GM18861 (cell line): ENCODE data around the gene IL25.
"Not testable (repeated sequence)": the region's sequence is repeated elsewhere in the genome, so short reads cannot be mapped to it uniquely, and the experiment has no call there.

ENCODE experiments used
- ATAC-seq: cut with Tn5 transposase; IDR thresholded peaks from one replicate; pipeline ENCODE4 v1.9.1; 2021; ENCODE audit not compliant: unreplicated experiment

IL25 gene

DNA sequence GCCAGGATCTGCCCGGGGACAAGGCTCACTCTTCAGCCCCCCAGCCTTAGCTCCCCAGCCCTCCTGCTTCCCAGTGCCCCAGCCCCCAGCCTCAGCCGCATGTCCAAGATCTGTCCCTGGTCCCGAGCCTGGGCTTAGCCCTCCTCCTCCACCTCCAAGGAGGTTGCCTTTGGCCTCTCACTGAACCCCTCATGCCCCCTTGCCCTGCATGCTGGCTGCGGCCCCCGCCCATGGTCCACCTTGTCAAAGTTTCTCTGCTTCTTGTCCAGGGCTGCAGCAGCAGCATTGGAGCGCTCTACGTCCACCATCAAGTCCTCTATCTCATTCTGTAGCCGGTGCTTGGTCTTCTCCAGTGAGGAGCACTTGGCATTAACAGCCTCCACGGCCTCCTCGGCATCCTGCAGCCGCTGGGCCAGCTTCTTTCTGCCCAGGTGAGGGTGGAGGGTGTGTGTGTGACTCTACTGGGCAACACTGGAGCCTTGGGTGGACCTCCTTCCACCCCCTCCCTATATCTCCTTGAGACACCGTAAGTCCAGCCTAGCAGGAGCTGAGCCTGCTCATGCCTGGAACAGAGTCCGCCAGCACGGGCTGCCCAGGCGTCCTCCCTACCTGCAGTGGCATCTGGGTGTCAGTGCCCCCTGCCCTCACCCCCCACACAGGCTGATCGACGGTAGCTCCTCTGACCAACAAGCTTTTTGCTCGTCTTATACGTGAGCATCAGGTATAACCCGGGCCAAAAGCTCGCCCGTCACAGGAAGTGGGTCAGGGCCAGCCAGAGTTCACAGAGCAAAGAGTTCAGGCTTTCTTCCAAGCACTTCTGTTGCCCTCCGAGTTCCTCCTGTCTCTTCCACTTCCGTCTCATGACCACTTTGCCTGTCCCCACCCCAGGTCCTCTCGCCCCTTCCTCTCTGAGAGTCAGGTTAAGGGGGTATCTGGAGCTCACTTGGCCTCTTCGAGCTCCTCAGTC is 15.6 kb downstream of the IL25 start:
- ATAC-seq, result no peak

DNA sequence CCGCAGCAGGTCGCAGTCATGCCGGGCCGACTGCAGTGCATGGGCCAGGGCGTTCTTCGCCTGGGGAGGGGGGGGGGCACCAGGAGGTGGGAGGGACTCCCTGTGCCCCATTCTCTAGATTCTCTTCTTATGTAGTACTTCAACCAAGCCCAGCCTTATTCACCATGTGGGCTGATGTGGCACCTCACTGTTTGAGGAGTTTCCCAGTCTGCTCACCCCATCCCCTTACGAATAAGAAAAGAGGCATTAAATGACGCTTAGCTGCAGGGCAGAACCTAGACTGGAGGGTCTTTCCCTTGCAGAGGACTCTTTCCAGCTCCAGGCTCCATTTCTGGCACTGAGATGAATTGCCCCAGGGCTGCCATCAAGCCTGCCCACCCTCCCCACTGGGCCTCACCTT is 16.4 kb downstream of the IL25 start:
- ATAC-seq, result no peak

DNA sequence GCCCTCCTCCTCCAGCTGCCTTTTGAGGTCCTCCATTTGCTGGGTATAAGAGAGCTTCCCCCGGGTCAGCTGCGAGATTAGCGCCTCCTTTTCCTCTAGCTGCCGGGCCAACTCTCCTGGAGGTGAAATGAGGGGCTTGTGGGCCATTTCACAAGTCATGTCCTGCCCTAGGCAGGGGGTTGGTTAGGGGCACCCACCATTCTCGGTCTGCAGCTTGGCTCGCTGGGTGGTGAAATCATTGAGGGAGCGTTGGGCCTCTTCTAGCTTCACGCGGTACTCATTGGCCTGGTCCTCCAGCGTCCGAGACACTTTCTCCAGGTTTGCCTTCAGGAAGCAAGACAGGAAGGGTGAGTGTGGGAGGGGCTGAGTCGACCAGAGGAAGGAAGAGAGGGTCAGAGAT is 16.8 kb downstream of the IL25 start:
- ATAC-seq, result no peak

DNA sequence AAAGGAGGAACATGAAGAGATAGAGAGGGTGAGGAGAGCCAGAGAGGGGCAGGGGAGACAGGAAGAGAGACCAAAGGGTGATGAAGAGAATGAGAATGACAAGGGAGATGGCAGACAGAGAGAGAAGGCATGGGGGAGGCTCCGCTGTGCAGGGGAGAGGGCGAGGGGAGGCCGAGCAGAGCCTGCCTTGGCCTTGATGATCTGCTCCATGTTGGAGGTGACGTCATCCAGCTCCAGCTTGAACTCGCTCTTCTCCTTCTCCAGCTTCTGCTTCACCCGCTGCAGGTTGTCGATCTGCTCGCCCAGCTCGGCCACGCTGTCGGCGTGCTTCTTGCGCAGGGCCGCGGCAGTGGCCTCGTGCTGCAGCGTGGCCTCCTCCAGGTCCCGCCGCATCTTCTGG is 17.3 kb downstream of the IL25 start:
- not testable (repeated sequence) for ATAC-seq

DNA sequence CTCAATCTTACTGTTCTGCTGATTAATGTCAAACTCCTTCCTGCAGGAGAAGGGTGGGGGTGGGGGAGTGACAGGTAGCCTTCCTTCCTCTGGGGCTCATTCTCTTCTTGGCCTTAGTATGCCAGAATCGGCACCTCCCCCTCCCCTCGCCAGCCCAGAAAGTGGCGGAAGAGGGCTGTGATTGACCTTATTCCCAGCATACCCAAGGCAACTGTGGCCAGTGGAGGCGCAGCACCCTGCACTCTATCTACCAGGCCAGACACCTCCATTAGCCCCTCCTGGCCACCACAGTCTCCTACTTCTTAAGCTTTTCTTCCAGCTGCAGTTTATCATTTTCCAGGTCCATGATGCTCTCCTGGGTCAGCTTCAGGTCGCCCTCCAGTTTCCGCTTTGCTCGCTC is 20.0 kb downstream of the IL25 start:
- no peak for ATAC-seq

DNA sequence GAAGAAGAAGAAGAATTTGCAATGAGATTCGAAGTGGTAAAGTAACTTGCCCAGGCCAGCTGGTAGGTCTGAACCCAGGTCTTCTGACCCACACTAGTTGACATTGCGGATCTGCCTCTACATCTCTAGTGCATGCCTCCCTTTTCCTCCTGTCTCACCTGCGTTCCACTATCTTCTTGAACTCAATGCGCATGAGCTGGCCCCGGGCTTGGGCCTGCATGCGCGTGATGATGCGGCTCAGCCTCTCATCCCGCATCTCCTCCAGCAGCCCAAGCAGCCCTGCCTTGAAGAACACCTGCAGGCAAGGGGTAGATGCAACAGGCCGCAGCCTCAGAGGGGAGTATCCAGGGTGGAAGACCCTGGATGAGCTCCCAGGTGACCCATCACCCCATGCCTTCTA is 23.5 kb downstream of the IL25 start:
- no peak for ATAC-seq

DNA sequence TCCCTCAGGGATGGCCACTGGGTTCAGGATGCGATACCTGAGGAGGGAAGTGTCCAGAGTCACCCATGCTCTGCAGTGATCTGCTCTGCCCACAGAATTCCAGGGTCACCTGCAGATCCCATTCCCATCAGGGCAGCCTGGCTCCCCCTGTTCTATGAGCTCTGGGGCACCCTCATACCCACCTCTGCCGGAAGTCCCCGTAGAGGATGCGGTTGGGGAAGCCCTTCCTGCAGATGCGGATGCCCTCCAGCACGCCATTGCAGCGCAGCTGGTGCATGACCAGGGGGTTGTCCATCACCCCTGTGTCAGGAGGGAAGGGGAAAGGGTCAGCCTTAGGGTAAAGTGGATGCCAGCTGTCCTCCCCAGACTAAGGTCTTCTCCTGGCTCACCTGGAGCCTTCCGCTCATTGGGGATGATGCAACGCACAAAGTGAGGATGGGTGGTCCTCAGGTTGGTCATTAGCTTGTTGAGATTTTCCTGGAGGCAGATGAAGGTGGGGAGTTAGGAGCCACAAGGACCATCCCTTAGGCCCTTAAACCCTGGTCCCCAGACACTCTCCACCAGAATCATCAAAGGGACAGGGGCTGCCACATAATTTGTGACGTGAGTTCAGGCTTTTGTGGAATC is 24.3 kb downstream of the IL25 start:
- ATAC-seq, result no peak

DNA sequence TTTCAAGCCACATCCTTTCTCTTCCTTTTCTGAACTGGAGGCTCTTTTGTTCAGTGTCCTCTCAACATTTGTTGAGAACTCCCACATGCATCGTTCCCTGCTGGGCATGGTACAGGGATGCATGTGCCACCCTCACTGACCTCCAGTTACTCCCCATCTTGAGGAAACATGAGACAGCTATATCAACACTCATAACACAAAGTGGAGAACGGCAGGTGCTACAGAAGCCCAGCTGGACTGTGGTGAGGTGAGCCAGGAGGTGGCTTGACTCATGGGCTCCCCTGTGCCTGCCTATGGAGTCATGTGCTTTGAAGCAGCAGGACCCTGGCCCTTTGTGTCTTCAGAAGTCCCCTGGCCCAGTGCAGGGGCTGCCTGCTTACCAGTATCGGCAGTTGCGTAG is 25.7 kb downstream of the IL25 start:
- no peak for ATAC-seq

DNA sequence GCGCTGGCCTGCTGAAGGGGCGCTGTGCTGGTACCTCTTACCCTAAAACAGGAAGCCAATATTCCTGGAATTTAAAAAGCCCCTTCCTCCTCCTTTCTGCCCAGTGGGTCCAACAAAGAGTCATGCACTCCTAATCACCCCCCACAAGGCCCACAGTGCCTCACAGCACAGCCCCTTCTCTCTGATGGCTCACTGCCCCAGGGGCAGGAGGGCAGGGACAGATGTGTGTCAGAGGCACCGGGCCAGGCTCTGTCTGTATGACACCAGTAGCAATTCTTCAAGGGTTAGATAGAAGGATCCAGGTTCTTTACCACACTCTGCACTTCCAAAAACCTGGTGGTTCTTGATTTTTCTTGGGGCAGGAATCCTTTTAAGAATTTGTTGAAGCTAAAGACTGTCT is 26.5 kb downstream of the IL25 start:
- ATAC-seq, result no peak

DNA sequence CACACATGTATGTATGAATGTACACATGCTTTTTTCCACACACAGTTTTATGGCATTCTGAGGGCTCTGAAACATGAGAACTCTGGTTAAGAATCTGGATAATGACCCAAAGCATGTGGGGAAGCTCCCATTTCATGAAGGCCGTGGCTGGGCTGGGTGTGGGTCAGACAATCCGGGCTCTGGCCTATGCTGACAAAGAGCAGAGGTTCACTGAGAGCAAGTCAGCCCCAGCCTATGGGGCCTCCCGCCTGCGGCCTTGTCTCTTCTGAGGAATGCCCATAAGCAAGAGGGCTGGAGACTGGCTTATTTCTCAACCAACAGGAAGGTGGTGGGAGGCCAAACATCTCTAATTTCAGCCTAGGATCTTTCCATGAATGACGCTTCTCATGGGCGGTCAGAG is 27.0 kb downstream of the IL25 start:
- no peak for ATAC-seq

DNA sequence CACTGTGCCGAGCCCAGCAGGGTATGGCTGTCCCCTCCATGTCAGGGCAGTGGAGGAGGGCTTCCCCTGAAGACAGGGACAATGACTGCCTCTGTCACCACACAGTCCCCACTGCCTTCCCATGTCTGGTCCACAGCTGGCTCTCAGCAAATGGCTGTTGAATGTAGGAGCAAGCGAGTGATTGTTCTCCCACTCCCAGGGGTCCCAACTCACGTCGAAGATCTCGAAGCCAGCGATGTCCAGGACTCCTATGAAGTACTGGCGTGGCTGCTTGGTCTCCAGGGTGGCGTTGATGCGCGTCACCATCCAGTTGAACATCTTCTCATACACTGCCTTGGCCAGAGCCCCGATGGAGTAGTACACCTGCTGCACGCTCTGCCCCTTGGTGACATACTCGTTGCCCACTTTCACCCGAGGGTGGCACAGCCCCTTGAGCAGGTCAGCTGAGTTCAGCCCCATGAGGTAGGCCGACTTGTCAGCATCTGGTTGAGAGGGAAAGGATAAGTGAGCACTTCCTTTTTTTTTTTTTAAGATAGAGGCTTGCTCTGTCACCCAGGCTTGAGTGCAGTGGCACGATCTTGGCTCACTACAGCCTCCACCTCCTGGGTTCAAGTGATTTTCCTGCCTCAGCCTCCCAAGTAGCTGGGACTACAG is 28.0 kb downstream of the IL25 start:
- not testable (repeated sequence) for ATAC-seq

DNA sequence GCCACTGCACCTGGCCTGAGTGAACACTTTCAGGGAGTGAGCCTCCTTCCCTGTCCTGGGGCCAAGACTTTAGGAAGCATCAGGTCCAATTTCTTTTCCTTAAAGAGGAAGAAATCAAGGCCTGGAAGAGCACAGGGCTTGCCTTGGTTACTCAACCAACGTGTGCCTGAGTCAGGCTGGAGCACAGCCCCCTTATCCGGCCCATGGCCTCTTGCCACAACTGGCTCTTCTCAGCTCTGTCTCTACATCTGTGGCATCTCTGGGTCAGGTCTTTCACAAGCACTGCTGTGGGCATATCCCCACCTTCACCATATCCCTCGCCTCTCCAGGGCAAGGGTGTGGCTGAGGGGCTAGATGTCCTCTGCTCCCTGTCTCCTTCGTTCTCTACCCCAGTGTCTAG is 28.7 kb downstream of the IL25 start:
- ATAC-seq, result no peak

DNA sequence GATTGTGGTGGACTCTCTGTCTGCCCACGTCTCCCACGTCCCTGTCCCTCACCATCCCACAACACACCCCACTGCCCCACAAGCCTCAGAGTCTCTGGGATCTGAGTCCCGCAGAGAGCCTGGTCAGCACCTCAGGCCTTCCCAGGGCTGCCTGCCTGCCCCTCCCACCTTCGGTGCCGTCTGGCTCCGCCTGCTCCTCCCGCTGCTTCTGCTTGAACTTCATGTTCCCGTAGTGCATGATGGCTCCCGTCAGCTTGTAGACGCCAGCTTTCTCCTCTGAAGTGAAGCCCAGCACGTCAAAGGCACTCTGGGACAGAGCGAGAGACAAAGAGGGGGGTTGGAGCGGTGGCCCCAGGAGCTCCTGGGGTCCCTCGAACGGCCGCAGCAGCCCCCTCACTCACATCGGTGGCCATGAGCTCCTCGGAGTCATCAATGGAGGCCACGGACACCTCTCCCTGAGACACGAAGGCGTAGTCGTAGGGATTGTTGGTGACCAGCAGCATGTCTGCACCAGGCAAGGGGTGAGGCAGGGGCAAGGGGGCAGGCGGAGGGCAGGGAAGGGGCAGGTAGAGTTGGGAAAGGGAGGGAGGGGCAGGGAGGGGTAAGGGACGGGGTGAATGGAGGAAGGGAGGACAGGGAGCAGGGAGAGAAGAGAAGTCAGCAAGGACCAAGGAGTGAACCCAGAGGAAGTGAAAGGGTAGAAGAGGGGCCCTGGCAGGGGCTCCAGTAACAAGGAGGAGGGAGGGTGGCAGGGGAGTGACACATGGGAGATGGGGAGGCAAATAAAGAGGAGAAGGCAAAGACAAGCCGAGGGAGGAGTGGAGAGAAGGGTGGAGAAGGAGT is 29.9 kb downstream of the IL25 start:
- ATAC-seq, result no peak

DNA sequence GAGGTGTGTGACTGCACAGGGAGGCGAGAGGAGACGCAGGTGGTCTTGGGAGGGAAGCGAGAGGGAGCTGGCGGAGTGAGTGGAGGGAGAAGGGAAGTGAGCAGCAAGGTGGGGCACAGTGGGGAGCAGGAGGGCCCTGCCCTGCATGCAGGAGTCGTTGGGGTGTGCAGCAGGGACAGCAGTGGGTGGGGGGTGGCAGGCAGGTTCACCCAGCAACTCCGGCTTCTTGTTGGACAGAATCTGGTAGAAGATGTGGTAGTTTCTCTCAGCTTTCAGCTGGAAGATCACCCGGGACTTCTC is 30.5 kb downstream of the IL25 start:
- ATAC-seq, result no peak

DNA sequence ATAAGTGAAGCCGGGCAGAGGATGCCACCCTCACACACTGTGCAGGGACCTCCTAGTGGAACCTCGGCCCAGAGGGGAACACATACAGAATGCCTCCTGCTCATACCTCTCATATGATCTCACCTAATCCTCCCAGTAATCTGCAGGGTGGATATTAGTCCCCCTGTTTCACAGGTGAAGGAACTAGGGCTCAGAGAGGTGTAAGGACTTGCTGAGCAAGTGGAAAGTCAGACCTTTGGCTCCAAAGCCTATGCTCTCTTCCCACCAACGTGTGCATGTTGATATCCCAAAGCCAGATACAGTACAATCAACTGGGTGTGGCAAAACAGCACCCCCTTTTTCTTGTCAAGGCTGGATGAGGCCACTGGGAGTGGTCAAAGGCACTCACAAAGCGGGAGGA is 31.3 kb downstream of the IL25 start:
- ATAC-seq, result no peak

DNA sequence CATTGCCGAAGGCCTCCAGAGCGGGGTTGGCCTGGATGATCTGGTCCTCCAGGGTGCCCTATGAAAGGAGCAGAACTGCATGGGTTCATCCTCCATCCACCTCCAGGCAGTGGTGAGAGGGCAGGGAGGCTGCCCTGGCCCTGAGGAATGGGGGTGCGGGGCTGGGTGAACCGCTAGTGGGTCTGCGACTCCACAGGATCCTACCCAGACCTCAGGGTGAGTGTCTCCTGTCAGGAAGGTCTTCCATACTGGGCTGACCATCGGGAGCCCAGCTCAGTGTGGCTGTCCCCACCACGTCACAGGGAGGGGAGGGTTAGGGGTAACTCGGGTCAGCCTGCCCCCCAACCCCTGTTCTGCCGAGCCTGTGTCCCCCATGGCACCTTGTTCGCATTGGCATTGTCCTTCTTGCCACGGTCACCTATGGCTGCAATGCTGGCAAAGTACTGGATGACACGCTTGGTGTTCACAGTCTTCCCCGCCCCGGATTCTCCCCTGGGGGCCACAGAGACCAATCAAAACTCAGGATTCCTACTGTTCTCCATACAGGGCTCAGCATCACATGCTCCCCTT is 31.8 kb downstream of the IL25 start:
- ATAC-seq, result no peak

DNA sequence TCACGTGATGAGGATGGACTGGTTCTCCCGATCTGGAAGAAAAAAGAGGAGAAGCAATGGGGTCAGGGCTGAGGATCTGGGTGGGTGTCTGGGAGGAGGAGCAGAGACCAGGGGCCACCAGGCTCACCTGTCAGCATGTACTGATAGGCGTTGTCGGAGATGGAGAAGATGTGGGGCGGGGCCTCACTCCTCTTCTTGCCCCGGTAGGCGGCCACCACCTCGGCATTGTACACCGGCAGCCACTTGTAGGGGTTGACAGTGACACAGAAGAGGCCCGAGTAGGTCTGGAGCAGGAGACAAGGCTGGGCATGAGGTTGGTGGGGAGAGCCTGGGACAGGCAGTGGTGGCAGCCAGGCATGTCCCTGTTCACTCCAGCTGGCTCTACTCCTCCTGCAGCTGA is 32.5 kb downstream of the IL25 start:
- ATAC-seq, result no peak

DNA sequence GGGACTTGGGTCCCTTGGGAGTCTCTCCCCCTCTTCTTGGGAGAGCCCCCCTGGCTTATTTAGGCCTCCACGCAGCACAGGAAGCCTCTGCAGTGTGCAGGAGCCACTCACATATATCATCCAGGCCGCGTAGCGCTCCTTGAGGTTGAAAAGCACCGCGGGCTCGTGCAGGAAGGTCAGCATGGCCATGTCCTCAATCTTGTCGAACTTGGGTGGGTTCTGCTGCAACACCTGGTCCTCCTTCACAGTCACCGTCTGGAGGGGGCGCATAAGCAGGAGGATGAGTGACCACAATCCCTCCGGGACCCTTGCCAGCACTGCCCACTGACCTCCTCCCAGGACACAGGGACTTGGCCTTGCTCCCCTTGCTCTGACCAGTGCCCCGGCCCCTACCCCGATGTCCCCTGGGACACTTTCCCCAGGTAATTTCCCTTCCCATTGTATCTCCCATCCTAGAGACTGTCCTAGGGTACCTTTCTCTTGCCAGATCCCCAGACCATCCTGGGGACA is 33.0 kb downstream of the IL25 start:
- ATAC-seq, result no peak

DNA sequence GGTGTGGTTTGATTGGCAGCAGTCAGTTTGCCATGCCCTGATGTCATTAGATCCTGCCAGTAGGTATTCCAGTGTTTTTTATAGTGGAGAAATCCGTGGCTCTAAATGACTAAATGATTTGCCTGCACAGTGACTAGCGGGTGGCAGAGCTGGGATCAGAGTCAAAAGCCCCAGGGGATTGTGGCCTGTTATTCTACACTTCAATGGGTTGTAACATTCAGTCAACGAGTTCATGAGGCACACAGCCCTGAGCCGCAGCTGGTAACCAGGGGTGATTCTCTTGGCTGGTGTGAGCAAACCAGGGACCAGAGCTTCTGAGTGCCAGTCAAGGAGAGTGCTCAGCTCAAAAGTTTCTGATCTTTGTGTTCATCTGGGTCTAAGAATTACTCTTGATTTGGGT is 33.6 kb downstream of the IL25 start:
- peak; percentile 73 for ATAC-seq

DNA sequence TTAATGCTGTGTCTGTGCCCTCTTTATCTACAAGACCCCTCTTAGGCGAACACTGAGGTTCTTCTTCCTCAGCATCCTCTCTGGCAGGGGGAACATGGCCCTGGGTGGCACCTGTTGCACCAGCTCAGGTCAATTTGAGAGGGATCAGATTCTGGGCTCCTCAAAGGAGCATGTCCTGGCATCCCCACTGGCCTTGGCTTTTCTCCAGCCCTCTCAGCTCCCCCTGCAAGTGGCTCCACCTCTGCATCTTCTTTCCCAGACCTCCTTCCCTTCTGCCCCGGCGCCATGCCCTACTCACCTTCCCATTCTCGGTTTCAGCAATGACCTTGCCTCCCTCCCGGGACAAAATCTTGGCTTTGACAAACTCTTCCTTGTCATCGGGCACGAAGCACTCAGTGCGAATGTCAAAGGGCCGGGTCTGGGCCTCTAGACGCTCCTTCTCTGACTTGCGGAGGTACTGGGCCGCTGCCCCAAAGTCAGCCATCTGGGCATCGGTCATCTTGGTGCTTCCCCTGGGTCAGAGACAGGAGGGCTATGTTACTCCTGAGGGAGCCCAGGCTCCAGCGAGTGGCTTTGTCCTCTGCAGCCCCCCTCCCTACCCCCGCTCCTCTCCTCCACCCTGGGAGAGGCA is 34.2 kb downstream of the IL25 start:
- no peak for ATAC-seq
